Activated naive CD4-positive, alpha-beta T cell treated with anti-CD3 and anti-CD28 coated beads for 36 hours (primary cell): ENCODE results near the gene UBE2G2. TPM values are rescaled to one million over a fixed set of nuclear protein-coding genes. Genes with fewer than 3 reads are reported as not detected.
A peak's percentile ranks its signal among the peaks of the same experiment; 100 is the strongest.

ENCODE experiments used
- CTCF ChIA-PET: fragments of 350-600 bp; sonication (Branson Sonifier 250); formaldehyde crosslinking; loops from one replicate; lab custom pipeline; 2021; ENCODE audit warnings: antibody characterized with exemption; lab: Charles Lee
- DNase-seq: peaks from one replicate; pipeline ENCODE4 v3.0.0-alpha.2; 2020
- H3K27ac Mint-ChIP-seq: one replicate; pipeline ENCODE4 v1.8.0; 2021; ENCODE audit warnings: mild to moderate bottlenecking, mixed read lengths
- H3K27me3 Mint-ChIP-seq: one replicate; pipeline ENCODE4 v1.8.0; 2021; ENCODE audit warnings: low read depth, mixed read lengths
- H3K36me3 Mint-ChIP-seq: one replicate; pipeline ENCODE4 v1.8.0; 2021; ENCODE audit warnings: low read depth, mixed read lengths
- H3K4me1 Mint-ChIP-seq: one replicate; pipeline ENCODE4 v1.8.0; 2021; ENCODE audit warnings: low read depth, mixed read lengths
- H3K4me3 Mint-ChIP-seq: one replicate; pipeline ENCODE4 v1.8.0; 2021; ENCODE audit warnings: mild to moderate bottlenecking, moderate library complexity, mixed read lengths
- H3K9me3 Mint-ChIP-seq: one replicate; pipeline ENCODE4 v1.8.0; 2021; ENCODE audit warnings: mixed read lengths
- intact Hi-C: fragments of 100-400 bp; cut with micrococcal nuclease; formaldehyde crosslinking; loops from one replicate; pipeline ENCODE4 v1.15.1; 2023
- total RNA-seq, 2 experiments: library from RNA; stranded (reverse); gene quantifications; one replicate each; pipeline ENCODE4 v1.2.3, GENCODE V29; 2021

The UBE2G2 gene
- total RNA-seq, 2 experiments from 2014 or later = 94.0 to 95.2 TPM

- CTCF ChIA-PET = no interaction called here
- no peaks in the 10 kb centered on the region for H3K27me3 Mint-ChIP-seq
- H3K4me1 Mint-ChIP-seq = peaks cover 13% of the 10 kb centered on the region
- H3K4me3 Mint-ChIP-seq = no peak overlapping the region
- DNase-seq = no peak
- peak overlapping the region; percentile 5 for H3K27ac Mint-ChIP-seq
- H3K36me3 Mint-ChIP-seq = peaks cover 19% of the 10 kb centered on the region
- intact Hi-C loops = no loop called here
- no peaks in the 10 kb centered on the region for H3K9me3 Mint-ChIP-seq
These were observed 23.5 kb downstream of the UBE2G2 start for GRCh38 chr21:44778094-44778493.

GRCh38 chr21:44774972-44775371, 26.6 kb downstream of the UBE2G2 start:
- no peak overlapping the region for H3K27ac Mint-ChIP-seq

GRCh38 chr21:44773291-44773932, 28.2 kb downstream of the UBE2G2 start:
- H3K36me3 Mint-ChIP-seq = peaks cover 22% of the 10 kb centered on the region
- no peak for DNase-seq
- intact Hi-C loops = no loop called here
- no peak overlapping the region for H3K4me3 Mint-ChIP-seq
- no peaks in the 10 kb centered on the region for H3K4me1 Mint-ChIP-seq
- CTCF ChIA-PET = no interaction called here
- H3K9me3 Mint-ChIP-seq = no peaks in the 10 kb centered on the region
- no peak overlapping the region for H3K27ac Mint-ChIP-seq
- no peaks in the 10 kb centered on the region for H3K27me3 Mint-ChIP-seq

More at GRCh38 chr21:44774972-44775371, 26.6 kb downstream of the UBE2G2 start:
- CTCF ChIA-PET = interaction anchor here (1.4 to 1.5 kb wide), 2 partner anchors 18 to 24 kb away, joined by 4 to 6 read pairs; no protein-coding TSS in a partner anchor
- intact Hi-C loops = no loop called here
- H3K27me3 Mint-ChIP-seq = no peaks in the 10 kb centered on the region
- peaks cover 2% of the 10 kb centered on the region for H3K4me1 Mint-ChIP-seq
- no peak for DNase-seq
- no peaks in the 10 kb centered on the region for H3K9me3 Mint-ChIP-seq
- H3K36me3 Mint-ChIP-seq = peaks cover 16% of the 10 kb centered on the region
- no peak overlapping the region for H3K4me3 Mint-ChIP-seq

GRCh38 chr21:44771896-44772525, 29.6 kb downstream of the UBE2G2 start:
- Mint-ChIP-seq H3K27ac (no peak overlapping the region), H3K36me3 (peaks cover 19% of the 10 kb centered on the region), H3K27me3 (no peaks in the 10 kb centered on the region), H3K4me1 (no peaks in the 10 kb centered on the region), H3K9me3 (no peaks in the 10 kb centered on the region), H3K4me3 (no peak overlapping the region)
- DNase-seq = no peak
- CTCF ChIA-PET = no interaction called here
- intact Hi-C loops = no loop called here

- Mint-ChIP-seq H3K4me1 (peaks cover 11% of the 10 kb centered on the region), H3K4me3 (no peak overlapping the region), H3K36me3 (peaks cover 10% of the 10 kb centered on the region), H3K9me3 (no peaks in the 10 kb centered on the region), H3K27ac (no peak overlapping the region), H3K27me3 (no peaks in the 10 kb centered on the region)
- intact Hi-C loops = no loop called here
- DNase-seq = no peak
- CTCF ChIA-PET = interaction anchor here (0.6 kb wide), 1 partner anchor 361 kb away, joined by 3 read pairs; no protein-coding TSS in a partner anchor
These were observed 33.5 kb downstream of the UBE2G2 start for GRCh38 chr21:44767834-44768831.

GRCh38 chr21:44766818-44767354, 34.7 kb downstream of the UBE2G2 start:
- no peak for DNase-seq
- H3K4me1 Mint-ChIP-seq = peaks cover 11% of the 10 kb centered on the region
- H3K9me3 Mint-ChIP-seq = no peaks in the 10 kb centered on the region
- CTCF ChIA-PET = no interaction called here
- intact Hi-C loops = no loop called here
- peaks cover 7% of the 10 kb centered on the region for H3K36me3 Mint-ChIP-seq
- H3K27me3 Mint-ChIP-seq = no peaks in the 10 kb centered on the region
- no peak overlapping the region for H3K27ac Mint-ChIP-seq
- H3K4me3 Mint-ChIP-seq = no peak overlapping the region

- Mint-ChIP-seq H3K27me3 (no peaks in the 10 kb centered on the region), H3K9me3 (no peaks in the 10 kb centered on the region), H3K36me3 (peaks cover 7% of the 10 kb centered on the region), H3K4me1 (peaks cover 11% of the 10 kb centered on the region), H3K27ac (peak overlapping the region; percentile 38), H3K4me3 (no peak overlapping the region)
- intact Hi-C loops = no loop called here
- no peak for DNase-seq
- CTCF ChIA-PET = interaction anchor here (2.0 kb wide), 1 partner anchor 256 kb away, joined by 6 read pairs; no protein-coding TSS in a partner anchor
These were observed 35.4 kb downstream of the UBE2G2 start for GRCh38 chr21:44766014-44766817.

- no peaks in the 10 kb centered on the region for H3K27me3 Mint-ChIP-seq
- CTCF ChIA-PET = interaction anchor here (2.0 kb wide), 1 partner anchor 255 kb away, joined by 6 read pairs; no protein-coding TSS in a partner anchor
- intact Hi-C loops = no loop called here
These were observed 36.2 kb downstream of the UBE2G2 start for GRCh38 chr21:44765231-44766013.

GRCh38 chr21:44764319-44765230, 37.0 kb downstream of the UBE2G2 start:
- Mint-ChIP-seq H3K36me3 (peaks cover 3% of the 10 kb centered on the region), H3K9me3 (no peaks in the 10 kb centered on the region), H3K4me3 (no peak overlapping the region), H3K4me1 (peaks cover 11% of the 10 kb centered on the region), H3K27me3 (no peaks in the 10 kb centered on the region), H3K27ac (no peak overlapping the region)
- CTCF ChIA-PET = interaction anchor here (2.0 kb wide), 1 partner anchor 255 kb away, joined by 6 read pairs; no protein-coding TSS in a partner anchor
- no peak for DNase-seq
- intact Hi-C loops = no loop called here

More at GRCh38 chr21:44765231-44766013, 36.2 kb downstream of the UBE2G2 start:
- peak overlapping the region; percentile 38 for H3K27ac Mint-ChIP-seq
- H3K4me3 Mint-ChIP-seq = no peak overlapping the region
- H3K36me3 Mint-ChIP-seq = peaks cover 7% of the 10 kb centered on the region
- peaks cover 11% of the 10 kb centered on the region for H3K4me1 Mint-ChIP-seq
- H3K9me3 Mint-ChIP-seq = no peaks in the 10 kb centered on the region
- DNase-seq = peak; percentile 27
